Measurements from ENCODE around the gene DYNLT5.

DNA sequence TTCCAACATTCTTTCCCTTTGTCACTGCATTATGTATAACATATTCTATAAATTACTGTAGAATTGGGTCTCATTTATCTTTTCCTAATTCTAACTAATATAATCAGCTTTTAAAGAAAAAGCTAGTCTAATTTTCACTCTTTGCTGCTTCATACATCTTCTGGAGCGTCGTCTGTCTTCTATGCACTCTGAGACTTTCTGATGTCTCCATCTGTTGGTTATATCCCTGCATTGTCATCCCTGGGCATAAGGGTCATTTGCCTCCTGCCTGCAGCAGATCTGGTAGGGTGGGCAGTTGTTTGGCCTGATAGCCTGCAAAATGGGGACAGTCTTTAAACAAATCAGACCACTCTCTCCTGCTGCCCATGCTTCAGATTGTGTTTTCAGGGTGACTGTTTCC is 40.8 kb upstream of the DYNLT5 start:
- no peak for TF ChIP-seq EZH2 (IDR thresholded peaks at IDR 0.05; ENCODE audit: low read length)
- TF ChIP-seq, protein P1, sequence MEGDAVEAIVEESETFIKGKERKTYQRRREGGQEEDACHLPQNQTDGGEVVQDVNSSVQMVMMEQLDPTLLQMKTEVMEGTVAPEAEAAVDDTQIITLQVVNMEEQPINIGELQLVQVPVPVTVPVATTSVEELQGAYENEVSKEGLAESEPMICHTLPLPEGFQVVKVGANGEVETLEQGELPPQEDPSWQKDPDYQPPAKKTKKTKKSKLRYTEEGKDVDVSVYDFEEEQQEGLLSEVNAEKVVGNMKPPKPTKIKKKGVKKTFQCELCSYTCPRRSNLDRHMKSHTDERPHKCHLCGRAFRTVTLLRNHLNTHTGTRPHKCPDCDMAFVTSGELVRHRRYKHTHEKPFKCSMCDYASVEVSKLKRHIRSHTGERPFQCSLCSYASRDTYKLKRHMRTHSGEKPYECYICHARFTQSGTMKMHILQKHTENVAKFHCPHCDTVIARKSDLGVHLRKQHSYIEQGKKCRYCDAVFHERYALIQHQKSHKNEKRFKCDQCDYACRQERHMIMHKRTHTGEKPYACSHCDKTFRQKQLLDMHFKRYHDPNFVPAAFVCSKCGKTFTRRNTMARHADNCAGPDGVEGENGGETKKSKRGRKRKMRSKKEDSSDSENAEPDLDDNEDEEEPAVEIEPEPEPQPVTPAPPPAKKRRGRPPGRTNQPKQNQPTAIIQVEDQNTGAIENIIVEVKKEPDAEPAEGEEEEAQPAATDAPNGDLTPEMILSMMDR (optimal IDR thresholded peaks at IDR 0.05 in 1 of 3, IDR thresholded peaks at IDR 0.05 in 1 of 3, conservative IDR thresholded peaks at IDR 0.05 in 1 of 3; ENCODE audit: extremely low read depth in 1 of 3, insufficient read depth in 2 of 3, low read length in 3 of 3): peak in 2 of 3 experiments; percentile 14 to 53

Measured in keratinocyte (primary cell).